TTC549 (cell line): ENCODE results near the gene KIFBP.
"Not testable (repeated sequence)": the region's sequence is repeated elsewhere in the genome, so short reads cannot be mapped to it uniquely, and the experiment has no call there.

Experiments
- FAIRE-seq: peaks from 2 replicates; lab custom pipeline; 2012; peaks lifted over from hg19 to GRCh38; lab: Jason Lieb, UNC

The KIFBP gene, protein sequence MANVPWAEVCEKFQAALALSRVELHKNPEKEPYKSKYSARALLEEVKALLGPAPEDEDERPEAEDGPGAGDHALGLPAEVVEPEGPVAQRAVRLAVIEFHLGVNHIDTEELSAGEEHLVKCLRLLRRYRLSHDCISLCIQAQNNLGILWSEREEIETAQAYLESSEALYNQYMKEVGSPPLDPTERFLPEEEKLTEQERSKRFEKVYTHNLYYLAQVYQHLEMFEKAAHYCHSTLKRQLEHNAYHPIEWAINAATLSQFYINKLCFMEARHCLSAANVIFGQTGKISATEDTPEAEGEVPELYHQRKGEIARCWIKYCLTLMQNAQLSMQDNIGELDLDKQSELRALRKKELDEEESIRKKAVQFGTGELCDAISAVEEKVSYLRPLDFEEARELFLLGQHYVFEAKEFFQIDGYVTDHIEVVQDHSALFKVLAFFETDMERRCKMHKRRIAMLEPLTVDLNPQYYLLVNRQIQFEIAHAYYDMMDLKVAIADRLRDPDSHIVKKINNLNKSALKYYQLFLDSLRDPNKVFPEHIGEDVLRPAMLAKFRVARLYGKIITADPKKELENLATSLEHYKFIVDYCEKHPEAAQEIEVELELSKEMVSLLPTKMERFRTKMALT

DNA sequence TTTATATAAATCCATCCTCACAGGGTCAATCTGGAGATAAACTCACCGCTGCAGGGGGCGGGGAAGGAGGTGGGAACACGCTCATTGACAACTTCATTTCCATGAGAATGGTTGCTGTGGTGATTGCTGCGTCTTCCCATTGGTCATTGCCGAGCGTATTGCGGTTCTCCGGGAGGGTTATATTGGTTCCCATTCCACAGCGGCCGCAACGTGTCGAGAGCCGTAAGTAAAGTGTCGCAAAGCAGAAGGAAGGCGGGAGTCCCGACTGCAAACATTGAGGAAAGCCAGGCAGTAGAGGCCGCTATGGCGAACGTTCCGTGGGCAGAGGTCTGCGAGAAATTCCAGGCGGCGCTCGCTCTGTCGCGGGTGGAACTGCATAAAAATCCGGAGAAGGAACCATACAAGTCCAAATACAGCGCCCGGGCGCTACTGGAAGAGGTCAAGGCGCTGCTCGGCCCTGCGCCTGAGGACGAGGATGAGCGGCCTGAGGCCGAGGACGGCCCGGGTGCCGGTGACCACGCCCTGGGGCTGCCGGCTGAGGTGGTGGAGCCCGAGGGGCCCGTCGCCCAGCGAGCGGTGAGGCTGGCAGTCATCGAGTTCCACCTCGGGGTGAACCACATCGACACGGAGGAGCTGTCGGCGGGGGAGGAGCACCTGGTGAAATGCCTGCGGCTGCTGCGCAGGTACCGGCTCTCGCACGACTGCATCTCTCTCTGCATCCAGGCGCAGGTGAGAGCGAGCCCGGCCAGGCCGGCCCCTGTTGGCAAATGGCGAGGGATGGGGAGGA lies at the start of gene KIFBP:
KIFBP (plus strand) TSS at position 274 of the 787 bp plus-strand sequence; CDS start at position 304, 30 bp downstream.
- FAIRE-seq: peak; percentile 92

DNA sequence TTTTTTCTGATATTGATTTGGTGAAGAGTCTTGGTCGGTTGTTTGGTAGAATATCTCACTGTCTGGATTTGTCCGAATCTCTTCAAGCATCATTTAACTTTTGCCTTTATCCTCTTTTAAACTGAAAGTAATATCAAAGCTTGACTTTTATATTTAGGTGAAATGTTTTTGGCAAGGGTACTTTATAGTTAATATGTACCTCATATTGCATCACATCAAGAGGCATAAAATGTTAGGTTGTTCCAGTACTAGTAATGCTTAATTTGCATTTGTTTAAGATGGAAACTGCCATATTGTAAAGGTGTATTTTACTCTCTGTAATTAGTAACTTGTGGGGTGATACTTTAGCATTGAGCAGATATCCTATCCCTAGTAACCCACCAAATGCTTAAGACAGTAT lies 49.7 kb upstream of the KIFBP start:
- no peak for FAIRE-seq

DNA sequence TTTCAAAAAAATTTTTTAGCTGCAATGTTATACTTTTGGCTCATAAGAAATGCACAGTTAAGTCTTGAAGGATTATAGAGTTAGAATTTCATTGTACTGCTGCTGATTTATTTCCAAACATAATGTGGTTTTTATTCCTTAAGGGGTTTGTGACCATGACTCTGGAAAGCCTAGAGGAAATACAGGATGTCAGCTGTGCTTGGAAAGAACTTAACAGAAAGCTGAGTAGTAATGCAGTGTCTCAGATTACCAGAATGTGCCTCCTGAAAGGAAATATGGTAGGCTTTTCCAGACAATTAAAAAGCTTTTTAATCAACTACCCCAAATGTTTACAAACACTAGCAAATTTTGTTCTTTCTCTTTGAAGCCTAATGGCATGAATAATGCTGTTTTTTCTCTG lies 47.7 kb upstream of the KIFBP start:
- not testable (repeated sequence) for FAIRE-seq

DNA sequence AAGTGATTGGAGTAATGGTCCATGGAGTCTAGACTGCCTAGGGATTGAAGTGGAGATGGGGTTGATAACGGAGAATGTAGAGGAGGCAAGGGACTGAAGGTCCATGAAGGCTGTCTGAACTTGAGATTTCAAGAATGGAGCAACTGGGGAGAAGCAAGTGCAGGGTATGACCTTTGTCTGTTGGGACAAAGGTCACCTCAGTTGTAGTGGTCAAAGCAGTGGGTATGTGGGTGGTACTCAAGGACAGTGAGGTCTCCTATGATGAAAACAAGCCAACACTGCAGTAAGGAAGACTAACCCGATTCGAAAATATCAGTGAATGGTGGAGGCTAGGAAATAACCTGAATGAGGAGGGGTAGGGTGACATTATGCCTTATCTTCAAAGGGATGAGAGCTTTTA lies 38.0 kb upstream of the KIFBP start:
- no peak for FAIRE-seq

DNA sequence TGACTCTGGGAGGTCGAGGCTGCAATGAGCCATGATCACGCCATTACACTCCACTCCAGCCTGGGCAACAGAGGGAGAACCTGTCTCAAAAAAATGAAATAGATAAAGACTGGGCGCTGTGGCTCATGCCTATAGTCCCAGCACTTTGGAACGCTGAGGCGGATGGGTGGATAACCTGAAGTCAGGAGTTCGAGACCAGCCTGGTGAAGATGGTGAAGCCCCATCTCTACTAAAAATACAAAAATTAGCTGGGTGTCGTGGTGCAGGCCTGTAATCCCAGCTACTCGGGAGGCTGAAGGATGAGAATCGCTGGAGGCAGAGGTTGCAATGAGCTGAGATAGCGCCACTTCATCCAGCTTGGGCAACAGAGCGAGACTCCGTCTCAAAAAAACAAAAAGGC lies 33.7 kb upstream of the KIFBP start:
- FAIRE-seq: no peak

DNA sequence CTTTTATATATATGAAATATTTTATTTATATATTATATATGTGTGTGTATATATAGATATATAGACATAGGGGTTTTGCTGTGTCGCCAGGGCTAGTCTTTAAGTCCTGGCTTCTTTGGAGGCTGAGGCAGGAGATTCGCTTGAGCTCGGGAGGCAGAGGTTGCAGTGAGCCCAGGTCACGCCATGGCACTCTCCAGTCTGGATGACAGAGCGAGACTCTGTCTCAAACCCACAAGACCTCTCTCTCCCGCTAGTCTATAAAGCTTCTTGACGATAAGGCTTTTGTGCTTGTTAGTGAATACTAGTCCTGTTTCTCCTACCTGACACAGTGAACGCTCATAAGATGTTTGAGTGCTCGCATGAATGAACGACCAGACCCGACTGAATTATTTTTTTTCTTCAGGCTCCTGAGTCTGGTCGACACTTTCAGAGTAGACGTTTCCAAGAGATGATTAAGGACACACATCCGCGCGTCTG lies 33.2 kb upstream of the KIFBP start:
- no peak for FAIRE-seq

DNA sequence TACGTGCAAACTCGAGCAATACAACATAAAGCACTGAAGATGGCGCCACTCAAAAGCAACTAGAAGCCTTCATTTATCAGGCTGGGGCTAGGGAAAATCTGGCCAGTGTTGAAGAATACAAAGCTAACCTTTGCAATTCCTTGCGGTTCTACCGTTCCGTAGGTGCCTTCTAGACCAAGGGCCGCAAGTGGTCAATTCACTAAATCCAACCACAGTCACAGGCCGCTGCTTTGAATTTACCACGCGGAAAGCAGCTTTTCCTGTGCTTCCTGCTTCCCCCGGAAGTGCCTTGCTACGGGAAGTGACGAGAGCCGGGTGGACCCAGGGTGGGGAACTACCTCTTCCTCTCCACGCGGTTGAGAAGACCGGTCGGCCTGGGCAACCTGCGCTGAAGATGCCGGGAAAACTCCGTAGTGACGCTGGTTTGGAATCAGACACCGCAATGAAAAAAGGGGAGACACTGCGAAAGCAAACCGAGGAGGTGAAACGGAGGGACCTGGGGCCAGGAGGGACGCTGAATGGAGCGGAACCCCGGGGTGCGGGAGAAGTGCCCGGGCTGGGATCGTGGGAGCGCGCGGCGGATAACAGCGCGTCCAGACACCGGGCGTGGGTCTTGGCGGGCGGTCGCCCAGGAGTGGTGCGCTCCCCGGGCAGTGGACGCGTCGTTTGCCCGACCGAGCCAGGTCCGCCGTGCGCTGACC lies 32.6 kb upstream of the KIFBP start, which contains the start of gene DDX21:
DDX21 (plus strand) TSS at position 339 of the 701 bp plus-strand sequence; CDS start at position 395, 56 bp downstream.
- no peak for FAIRE-seq

DNA sequence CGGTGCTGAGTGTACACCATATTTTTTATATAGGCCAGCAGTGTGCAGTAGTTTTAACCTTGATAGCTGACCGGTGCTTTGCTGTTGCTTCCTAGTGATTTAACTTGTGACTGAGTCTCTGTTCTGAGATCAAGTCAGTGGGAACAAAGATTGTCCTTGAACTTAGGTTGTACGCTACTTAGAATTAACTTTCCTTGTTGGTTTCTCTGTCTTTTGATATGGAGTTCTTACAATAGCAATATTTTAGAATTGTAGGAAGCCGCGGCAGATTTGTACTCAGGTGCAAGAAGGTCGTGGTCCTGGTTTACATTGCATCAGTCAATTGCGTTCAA lies 31.4 kb upstream of the KIFBP start:
- FAIRE-seq: no peak

DNA sequence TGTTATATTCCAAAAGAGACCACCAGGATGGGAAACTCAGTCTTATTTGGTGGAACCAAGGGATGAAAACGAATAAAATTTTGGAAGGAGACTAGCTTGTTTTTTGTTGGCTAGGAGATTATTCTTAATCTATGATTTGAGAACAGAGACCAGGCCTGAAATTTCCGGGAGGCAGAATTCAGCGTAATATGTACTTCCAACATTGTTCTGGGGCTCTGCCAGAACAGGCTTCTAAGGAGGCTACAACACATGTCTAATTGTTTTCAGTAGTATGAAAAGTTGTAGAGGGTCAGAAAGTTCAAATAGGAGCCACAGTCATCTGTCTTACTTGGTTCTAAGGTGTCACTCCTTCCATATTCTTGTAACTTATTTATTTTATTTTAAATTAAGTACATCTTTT lies 30.9 kb upstream of the KIFBP start:
- FAIRE-seq: no peak

DNA sequence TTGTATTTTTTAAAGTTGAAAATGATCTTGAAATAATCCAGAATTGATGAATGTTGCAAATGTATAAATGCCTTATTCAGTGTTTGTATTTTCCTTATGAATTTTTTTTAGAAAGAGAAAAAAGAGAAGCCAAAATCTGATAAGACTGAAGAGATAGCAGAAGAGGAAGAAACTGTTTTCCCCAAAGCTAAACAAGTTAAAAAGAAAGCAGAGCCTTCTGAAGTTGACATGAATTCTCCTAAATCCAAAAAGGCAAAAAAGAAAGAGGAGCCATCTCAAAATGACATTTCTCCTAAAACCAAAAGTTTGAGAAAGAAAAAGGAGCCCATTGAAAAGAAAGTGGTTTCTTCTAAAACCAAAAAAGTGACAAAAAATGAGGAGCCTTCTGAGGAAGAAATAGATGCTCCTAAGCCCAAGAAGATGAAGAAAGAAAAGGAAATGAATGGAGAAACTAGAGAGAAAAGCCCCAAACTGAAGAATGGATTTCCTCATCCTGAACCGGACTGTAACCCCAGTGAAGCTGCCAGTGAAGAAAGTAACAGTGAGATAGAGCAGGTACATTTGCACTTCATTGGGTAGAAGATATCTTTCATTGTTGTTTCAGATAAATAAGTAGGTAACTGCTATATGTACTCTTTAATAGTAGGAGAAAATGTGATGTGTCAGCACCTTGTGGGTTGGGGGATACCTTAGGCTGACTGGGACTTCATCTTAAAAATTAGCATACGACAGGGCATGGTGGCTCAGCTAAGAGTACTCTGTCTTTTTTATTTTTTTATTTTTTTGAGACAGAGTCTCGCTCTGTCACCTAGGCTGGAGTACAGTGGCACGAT lies 28.7 kb upstream of the KIFBP start:
- FAIRE-seq: no peak

DNA sequence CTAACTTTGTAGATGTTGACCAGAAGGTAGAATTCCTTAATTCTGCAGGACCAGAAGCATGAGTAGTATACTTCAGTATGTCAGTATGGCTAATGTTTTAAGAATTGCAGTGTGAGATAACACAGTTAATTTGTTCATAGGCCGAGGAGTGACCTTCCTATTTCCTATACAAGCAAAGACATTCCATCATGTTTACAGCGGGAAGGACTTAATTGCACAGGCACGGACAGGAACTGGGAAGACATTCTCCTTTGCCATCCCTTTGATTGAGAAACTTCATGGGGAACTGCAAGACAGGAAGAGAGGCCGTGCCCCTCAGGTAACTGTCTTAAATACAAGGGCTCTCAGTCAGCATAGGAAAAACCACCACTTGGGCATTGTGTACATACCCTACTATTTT lies 25.5 kb upstream of the KIFBP start:
- no peak for FAIRE-seq

DNA sequence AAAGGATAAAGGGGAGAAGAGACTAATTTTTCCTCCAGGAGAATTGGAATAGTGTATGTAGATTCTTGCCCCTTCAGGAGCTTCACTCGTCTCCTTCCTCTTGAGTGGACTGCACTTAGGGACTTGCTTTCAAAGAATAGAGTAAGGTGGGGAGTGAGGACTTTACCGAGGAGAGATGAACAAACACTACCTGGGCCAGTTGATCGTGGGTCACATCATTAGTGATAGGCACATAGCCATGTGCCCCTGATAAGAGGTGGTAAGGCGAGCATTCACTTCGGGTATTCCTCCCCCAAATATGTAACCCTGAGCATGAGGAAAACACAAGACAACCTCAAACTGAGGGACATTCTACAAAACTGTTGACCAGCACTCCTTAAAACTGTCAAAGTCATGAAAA lies 14.6 kb upstream of the KIFBP start:
- FAIRE-seq: no peak

DNA sequence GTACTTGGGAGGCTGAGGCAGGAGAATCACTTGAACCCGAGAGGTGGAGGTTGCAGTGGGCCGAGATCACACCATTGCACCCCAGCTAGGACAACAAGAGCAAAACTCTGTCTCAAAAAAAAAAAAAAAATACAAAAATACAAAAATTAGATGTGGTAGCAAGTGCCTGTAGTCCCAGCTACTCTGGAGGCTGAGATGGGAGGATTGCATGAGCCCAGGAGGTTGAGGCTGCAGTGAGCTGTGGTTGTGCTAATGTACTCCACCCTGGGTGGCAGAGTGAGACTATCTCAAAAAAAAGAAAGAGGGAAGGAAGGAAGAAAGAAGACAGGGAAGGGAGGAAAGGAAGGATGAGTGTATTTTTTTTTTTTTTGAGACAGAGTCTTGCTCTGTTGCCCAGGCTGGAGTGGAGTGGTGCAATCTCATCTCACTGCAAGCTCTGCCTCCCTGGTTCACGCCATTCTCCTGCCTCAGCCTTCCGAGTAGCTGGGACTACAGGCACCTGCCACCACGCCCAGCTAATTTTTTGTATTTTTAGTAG lies 12.6 kb upstream of the KIFBP start:
- not testable (repeated sequence) for FAIRE-seq

DNA sequence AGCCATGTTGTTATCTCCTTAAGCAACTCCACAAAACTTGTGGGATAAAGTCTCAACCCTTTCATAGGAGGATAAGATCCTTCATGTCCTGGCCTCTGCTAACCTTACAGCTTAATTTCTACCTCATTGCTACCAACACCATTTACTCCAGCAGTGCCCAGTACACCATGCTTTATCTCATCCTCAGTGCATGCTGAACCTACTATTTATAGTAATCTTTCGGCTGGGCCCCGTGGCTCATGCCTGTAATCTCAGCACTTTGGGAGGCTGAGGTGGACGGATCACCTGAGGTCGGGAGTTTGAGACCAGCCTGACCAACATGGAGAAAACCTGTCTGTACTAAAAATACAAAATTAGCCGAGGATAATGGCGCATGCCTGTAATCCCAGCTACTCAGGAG lies 8.9 kb upstream of the KIFBP start:
- not testable (repeated sequence) for FAIRE-seq

DNA sequence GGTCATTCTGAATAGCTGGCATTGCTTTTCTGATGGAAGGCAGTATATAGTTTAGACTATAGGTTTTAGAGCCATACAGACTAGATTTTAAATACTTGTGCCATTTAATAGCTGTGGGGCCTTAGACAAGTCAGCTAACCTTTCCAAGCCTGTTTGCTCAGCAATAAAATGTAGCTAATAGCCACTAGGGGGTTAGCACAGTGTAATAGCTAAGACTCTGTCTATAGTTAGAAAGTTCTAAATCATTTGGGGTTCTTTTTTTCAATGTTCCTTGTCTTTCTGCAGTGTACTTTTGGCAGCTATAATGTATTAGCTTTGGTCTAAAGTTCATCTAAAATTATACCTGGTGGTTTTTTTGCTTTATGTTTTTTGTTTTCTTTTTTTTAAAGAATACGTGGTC lies 7.5 kb upstream of the KIFBP start:
- no peak for FAIRE-seq

DNA sequence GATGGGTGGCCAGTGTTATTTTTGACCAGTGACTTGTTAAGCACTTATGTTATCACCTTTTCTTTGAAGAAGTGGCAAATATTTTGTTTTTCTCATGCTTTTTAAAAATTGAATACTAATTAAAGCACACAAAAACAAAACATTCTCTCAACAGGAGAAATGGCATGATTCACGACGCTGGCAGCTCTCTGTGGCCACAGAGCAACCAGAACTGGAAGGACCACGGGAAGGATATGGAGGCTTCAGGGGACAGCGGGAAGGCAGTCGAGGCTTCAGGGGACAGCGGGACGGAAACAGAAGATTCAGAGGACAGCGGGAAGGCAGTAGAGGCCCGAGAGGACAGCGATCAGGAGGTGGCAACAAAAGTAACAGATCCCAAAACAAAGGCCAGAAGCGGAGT lies 6.2 kb upstream of the KIFBP start:
- FAIRE-seq: no peak

DNA sequence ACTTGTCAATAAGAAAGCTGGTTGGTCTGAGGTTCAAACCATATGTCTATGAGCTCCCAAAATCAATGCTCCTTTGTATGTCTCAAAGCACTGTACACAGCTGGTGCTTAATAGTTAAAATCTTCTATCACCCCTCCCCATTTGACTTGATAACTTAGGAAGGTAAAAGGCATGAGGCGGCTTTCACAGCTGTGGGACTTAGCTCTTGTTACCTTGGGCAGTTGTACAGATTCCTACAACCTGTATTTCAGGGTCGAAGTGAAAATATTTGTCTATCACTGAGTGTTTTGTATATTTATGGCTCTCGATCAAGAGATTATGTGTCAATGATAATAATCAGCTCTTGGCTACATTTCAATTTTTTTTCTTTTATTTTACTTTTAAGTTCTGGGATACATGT lies 992 bp upstream of the KIFBP start:
- FAIRE-seq: no peak

DNA sequence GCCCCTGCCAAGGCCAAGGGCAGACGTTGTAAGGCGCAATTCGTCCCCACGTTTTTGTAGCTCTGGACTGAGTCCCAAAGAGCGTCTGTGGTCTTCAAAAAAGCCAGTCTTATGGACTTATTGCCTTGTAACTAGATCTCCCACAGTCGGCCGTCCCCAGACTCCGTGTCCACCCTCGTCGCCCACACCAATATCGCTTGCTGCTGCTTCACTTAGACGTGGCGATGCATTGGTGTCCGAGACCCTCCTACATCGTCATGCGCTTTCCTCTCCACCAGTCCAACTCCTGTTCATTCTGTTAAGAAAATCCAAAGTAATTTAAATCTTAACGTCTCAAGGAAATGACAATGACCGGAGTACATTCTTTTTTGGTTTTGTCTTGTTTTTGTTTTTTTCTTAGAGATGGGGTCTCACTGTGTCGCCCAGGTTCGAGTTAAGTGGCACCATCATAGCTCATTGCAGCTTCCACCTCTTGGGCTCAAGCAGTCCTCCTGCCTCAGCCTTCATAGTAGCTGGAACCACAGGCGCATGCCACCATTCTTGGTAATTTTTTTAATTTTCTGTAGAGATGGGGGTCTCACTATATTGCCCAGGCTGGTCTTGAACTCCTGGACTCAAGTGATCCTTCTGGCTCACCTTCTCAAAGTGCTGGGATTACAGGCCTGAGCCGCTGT lies 851 bp downstream of the KIFBP start:
- no peak for FAIRE-seq

DNA sequence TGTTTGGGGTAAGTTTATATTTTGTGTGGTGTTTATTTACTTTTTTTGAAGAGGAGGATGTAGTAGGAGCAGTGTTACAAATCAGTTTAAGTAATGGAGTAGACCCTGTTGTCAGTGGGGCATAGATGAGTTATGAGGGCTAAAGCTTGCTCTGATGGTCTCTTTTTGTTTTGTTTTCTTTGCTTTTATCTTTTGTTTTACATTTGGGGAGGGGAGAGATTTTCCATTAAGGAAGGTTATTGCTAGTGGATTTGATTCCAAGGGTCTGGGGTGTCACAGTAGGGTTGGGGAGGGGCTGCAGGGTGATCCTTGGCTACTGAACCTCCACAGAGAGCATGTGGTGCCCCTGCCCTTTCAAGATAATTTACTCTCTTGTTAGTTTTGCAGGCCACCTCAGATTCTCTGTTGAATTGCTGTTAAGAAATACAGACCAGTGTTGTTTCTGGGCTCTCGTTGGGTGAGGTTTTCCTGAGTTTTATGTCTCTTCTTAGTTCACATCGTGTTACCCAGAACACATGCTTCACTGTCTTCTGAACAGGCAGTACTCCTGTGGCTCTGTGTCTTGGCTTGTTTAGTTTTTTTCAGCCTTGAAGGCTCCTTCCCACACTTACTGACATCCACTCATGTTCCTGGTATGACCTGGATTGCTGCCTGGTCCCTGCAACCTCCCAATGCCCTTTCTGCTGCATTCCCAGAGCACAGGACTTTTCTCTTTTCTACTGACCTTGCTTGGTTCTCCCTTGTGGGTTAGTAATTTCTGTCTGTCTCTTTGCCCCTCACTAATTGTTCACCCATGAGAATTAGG lies 4.2 kb downstream of the KIFBP start:
- FAIRE-seq: no peak

DNA sequence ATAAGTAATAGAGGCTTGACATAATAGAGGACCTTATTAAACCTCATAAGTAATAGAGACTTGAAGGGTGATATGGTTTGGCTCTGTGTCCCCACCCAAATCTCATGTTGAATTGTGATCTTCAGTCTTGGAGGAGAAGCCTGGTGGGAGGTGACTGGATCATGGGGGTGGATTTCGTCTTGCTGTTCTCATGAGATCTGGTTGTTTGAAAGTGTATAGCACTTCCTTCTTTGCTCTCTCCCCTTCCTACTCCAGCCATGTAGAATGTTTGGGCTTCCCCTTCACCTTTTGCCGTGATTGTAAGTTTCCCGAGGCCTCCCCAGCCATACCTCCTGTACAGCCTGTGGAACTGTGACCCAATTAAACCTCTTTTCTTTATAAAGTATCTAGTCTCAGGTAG lies 8.6 kb downstream of the KIFBP start:
- no peak for FAIRE-seq
